ACC112 (cell line): ENCODE results near the gene ADGRG7.

Experiments used
- H2AFZ ChIP-seq: fragments of 200-600 bp; sonication (generic); one replicate; pipeline ENCODE4 v1.6.0; 2017; ENCODE audit warnings: antibody characterized with exemption, low read length; ENCODE audit not compliant: unreplicated experiment
- H3K27ac ChIP-seq: fragments of 200-600 bp; sonication (generic); 2 replicates; pipeline ENCODE4 v1.5.1; 2014; ENCODE audit warnings: low read depth, mild to moderate bottlenecking, antibody characterized with exemption, low read length, moderate library complexity
- H3K27me3 ChIP-seq: fragments of 200-600 bp; sonication (generic); 2 replicates; pipeline ENCODE4 v1.6.1; 2014; ENCODE audit warnings: mild to moderate bottlenecking, antibody characterized with exemption, low read length, moderate library complexity, mixed read lengths; ENCODE audit not compliant: insufficient read depth
- H3K36me3 ChIP-seq: fragments of 200-600 bp; sonication (generic); 2 replicates; pipeline ENCODE4 v1.6.1; 2016; ENCODE audit warnings: mild to moderate bottlenecking, antibody characterized with exemption, low read length, moderate library complexity, mixed read lengths; ENCODE audit not compliant: insufficient read depth
- H3K4me1 ChIP-seq: fragments of 200-600 bp; sonication (generic); one replicate; pipeline ENCODE4 v1.6.1; 2016; ENCODE audit warnings: low read length, mixed read lengths; ENCODE audit not compliant: insufficient read depth, unreplicated experiment, control insufficient read depth
- H3K4me3 ChIP-seq: fragments of 200-600 bp; sonication (generic); 2 replicates; pipeline ENCODE4 v1.5.1; 2014; ENCODE audit warnings: mild to moderate bottlenecking, low read depth, low read length
- H3K79me2 ChIP-seq: fragments of 200-600 bp; sonication (generic); one replicate; pipeline ENCODE4 v1.6.0; 2016; ENCODE audit warnings: low read length; ENCODE audit not compliant: control insufficient read depth, unreplicated experiment, insufficient read depth

The ADGRG7 gene

GRCh38 chr3:100743535-100743934, 134.1 kb downstream of the ADGRG7 start:
- Histone ChIP-seq H3K36me3 (peaks cover 60% of the 10 kb centered on the region), H3K79me2 (peaks cover 2% of the 10 kb centered on the region), H3K4me1 (no peaks in the 10 kb centered on the region), H3K4me3 (no peak overlapping the region), H3K27ac (no peak overlapping the region), H2AFZ (no peak overlapping the region), H3K27me3 (no peaks in the 10 kb centered on the region)

- Histone ChIP-seq H3K27me3 (no peaks in the 10 kb centered on the region), H2AFZ (no peak overlapping the region), H3K4me3 (no peak overlapping the region), H3K27ac (no peak overlapping the region), H3K4me1 (no peaks in the 10 kb centered on the region), H3K79me2 (peaks cover 2% of the 10 kb centered on the region), H3K36me3 (peaks cover 61% of the 10 kb centered on the region)
These were observed 135.3 kb downstream of the ADGRG7 start for GRCh38 chr3:100744671-100745070.
